Measurements from ENCODE around the gene PTGER4.

Gene PTGER4

DNA sequence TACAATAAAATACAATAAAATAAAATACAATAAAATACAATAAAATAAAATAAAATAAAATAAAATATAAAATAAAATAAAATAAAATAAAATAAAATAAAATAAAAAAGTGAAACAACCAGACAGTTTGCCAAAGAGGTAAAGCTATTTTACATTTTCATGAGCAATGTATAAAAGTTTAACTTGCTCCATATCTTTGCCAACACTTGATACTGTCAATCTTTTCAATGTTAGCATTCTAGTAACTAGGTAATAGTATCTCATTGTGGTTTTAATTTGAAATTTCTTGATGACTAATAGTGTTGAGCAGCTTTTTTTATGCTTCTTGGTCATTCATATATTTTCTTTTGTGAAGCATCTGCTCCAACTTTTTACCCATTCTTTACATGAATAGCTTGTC, 58.8 kb downstream of the PTGER4 start:
- Mint-ChIP-seq H3K9me3 (peaks cover 4% of the 10 kb centered on the region), H3K27me3 (no peaks in the 10 kb centered on the region), H3K4me3 (no peak overlapping the region), H3K36me3 (ENCODE audit: low read depth) (peaks cover 46% of the 10 kb centered on the region), H3K4me1 (ENCODE audit: low read depth) (peaks cover 26% of the 10 kb centered on the region), H3K27ac (no peak overlapping the region)
